Keratinocyte (primary cell): ENCODE results near the gene ZBTB7A. TPM values are rescaled to one million over a fixed set of nuclear protein-coding genes. Genes with fewer than 3 reads are reported as not detected.

ENCODE experiments used
- DNase-seq: peaks from one replicate; pipeline ENCODE4 v3.0.0-alpha.2; 2011; ENCODE audit warnings: low read depth, missing footprints, low spot score
- FAIRE-seq: peaks from 2 replicates; lab custom pipeline; 2011; peaks lifted over from hg19 to GRCh38; lab: Jason Lieb, UNC
- H2AFZ ChIP-seq: 2 replicates; pipeline ENCODE4 v1.6.0; 2012; ENCODE audit warnings: low read length, control low read depth, inconsistent platforms; ENCODE audit not compliant: control insufficient read depth
- H3K27ac ChIP-seq: 2 replicates; pipeline ENCODE4 v1.5.1; 2011; ENCODE audit warnings: low read length; ENCODE audit not compliant: control insufficient read depth, insufficient read depth
- H3K27me3 ChIP-seq: 3 replicates; pipeline ENCODE4 v1.6.0; 2011; ENCODE audit warnings: low read length; ENCODE audit not compliant: control insufficient read depth, insufficient read depth; ENCODE audit errors: extremely low read depth
- H3K36me3 ChIP-seq, 2 experiments: 2 replicates in 1 of 2; 3 replicates in 1 of 2; pipeline ENCODE4 v1.5.1; 2011; ENCODE audit warnings: low read length in 2 of 2, mild to moderate bottlenecking in 1 of 2; ENCODE audit not compliant: control insufficient read depth in 2 of 2, insufficient read depth in 2 of 2; ENCODE audit errors: extremely low read depth in 1 of 2
- H3K4me1 ChIP-seq: 3 replicates; pipeline ENCODE4 v1.5.1; 2011; ENCODE audit warnings: low read length; ENCODE audit not compliant: control insufficient read depth, insufficient read depth; ENCODE audit errors: extremely low read depth
- H3K4me2 ChIP-seq: 3 replicates; pipeline ENCODE4 v1.6.0; 2011; ENCODE audit warnings: low read depth, low read length; ENCODE audit not compliant: control insufficient read depth, insufficient read depth; ENCODE audit errors: extremely low read depth
- H3K4me3 ChIP-seq, 3 experiments: fragments of 200-600 bp in 1 of 3; sonication (generic) in 1 of 3; 2 replicates in 2 of 3; 3 replicates in 1 of 3; pipeline ENCODE4 v1.5.1; 2011 to 2016; ENCODE audit warnings: low read length in 3 of 3, mild to moderate bottlenecking in 3 of 3, control low read depth in 2 of 3, inconsistent platforms in 1 of 3, low read depth in 1 of 3, mixed read lengths in 1 of 3, mixed run types in 1 of 3, moderate library complexity in 1 of 3; ENCODE audit not compliant: control insufficient read depth in 2 of 3, insufficient read depth in 2 of 3; ENCODE audit errors: extremely low read depth in 1 of 3
- H3K79me2 ChIP-seq: 2 replicates; pipeline ENCODE4 v1.6.0; 2012; ENCODE audit warnings: low read length; ENCODE audit not compliant: control insufficient read depth, insufficient read depth
- H3K9ac ChIP-seq: 3 replicates; pipeline ENCODE4 v1.6.0; 2011; ENCODE audit warnings: low read length; ENCODE audit not compliant: control insufficient read depth, insufficient read depth; ENCODE audit errors: extremely low read depth
- H3K9me1 ChIP-seq: 3 replicates; pipeline ENCODE4 v1.6.0; 2011; ENCODE audit warnings: low read length; ENCODE audit not compliant: control insufficient read depth, insufficient read depth; ENCODE audit errors: extremely low read depth
- H3K9me3 ChIP-seq: 2 replicates; pipeline ENCODE4 v1.5.1; 2012; ENCODE audit warnings: low read depth, low read length; ENCODE audit not compliant: control insufficient read depth
- H4K20me1 ChIP-seq: 3 replicates; pipeline ENCODE4 v1.6.0; 2011; ENCODE audit warnings: low read length; ENCODE audit not compliant: control insufficient read depth, insufficient read depth; ENCODE audit errors: extremely low read depth
- CTCF ChIP-seq, 3 experiments: IDR thresholded peaks in 1 of 3; conservative IDR thresholded peaks in 1 of 3; optimal IDR thresholded peaks in 1 of 3; 2 replicates in 2 of 3; 3 replicates in 1 of 3; pipeline versions ENCODE3 to v1.5.1; 2011; ENCODE audit warnings: low read length in 3 of 3, mild to moderate bottlenecking in 3 of 3, moderate library complexity in 2 of 3, control low read depth in 1 of 3, inconsistent platforms in 1 of 3; ENCODE audit not compliant: insufficient read depth in 2 of 3; ENCODE audit errors: extremely low read depth in 1 of 3
- EZH2 ChIP-seq: IDR thresholded peaks from one replicate; pipeline ENCODE4 v1.6.1; 2012; ENCODE audit warnings: inconsistent platforms, mild to moderate bottlenecking, low read length, moderate library complexity
- dilution Hi-C: fragments of 300-500 bp; cut with MboI; formaldehyde crosslinking; loops from one replicate; pipeline ENCODE4 v1.7.0; 2020; ENCODE audit warnings: low sequenced_read_pairs; ENCODE audit not compliant: extremely low pct_ligation_motif_present
- polyA plus RNA-seq, 5 experiments: library from polyadenylated mRNA; depleted of rRNA in 3 of 5; stranded (reverse) in 3 of 5; stranded (forward) in 1 of 5; unstranded in 1 of 5; fragments of >200 nt; gene quantifications; 1 replicate in 1 of 5; 2 replicates in 3 of 5; 3 replicates in 1 of 5; pipeline versions ENCODE4 v1.2.1 to v1.2.3, GENCODE V29; 2011 to 2012; ENCODE audit warnings: missing spikeins in 2 of 5, low read depth in 1 of 5, low replicate concordance in 1 of 5

Gene ZBTB7A
- polyA plus RNA-seq, 1 donor (not counting 4 experiments of a cell fraction or from before 2014, with no cell fraction given): 3.7 TPM

DNA sequence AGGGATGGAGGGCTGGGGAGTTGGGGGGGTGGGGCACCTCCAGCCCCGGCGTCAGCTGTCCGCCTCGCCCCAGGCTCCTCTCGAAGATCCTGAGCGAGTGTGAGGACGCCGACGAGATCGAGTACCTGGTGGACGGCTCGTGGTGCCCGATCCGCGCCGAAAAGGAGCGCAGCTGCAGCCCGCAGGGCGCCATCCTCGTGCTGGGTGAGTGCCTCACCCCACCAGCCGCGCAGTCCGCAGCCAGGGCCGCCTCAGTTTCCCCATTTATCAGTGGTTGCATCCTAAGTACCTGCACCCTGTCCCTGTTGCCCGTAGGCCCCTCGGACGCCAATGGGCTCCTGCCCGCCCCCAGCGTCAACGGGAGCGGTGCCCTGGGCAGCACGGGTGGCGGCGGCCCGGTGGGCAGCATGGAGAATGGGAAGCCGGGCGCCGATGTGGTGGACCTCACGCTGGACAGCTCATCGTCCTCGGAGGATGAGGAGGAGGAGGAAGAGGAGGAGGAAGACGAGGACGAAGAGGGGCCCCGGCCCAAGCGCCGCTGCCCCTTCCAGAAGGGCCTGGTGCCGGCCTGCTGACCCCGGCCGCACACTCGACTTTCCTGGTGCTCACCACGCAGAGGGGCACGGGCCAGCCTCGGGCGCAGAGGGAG is 29.3 kb downstream of the ZBTB7A start:
- no peak for TF ChIP-seq CTCF (optimal IDR thresholded peaks at IDR 0.05 in 1 of 3, IDR thresholded peaks at IDR 0.05 in 1 of 3, conservative IDR thresholded peaks at IDR 0.05 in 1 of 3; ENCODE audit: extremely low read depth in 1 of 3, insufficient read depth in 2 of 3, low read length in 3 of 3)
- TF ChIP-seq EZH2: no peak
- no peak for FAIRE-seq

GRCh38 chr19:4036576-4037300 is 30.0 kb downstream of the ZBTB7A start:
- no peak overlapping the region for H3K4me2 ChIP-seq
- no peaks in the 10 kb centered on the region for H3K27me3 ChIP-seq
- no peaks in the 10 kb centered on the region for H3K79me2 ChIP-seq
- FAIRE-seq: peak; percentile 88
- H2AFZ ChIP-seq: no peak overlapping the region
- H3K9ac ChIP-seq: no peak overlapping the region
- TF ChIP-seq EZH2: no peak
- no peak for TF ChIP-seq CTCF (optimal IDR thresholded peaks at IDR 0.05 in 1 of 3, IDR thresholded peaks at IDR 0.05 in 1 of 3, conservative IDR thresholded peaks at IDR 0.05 in 1 of 3; ENCODE audit: extremely low read depth in 1 of 3, insufficient read depth in 2 of 3, low read length in 3 of 3)
- no peaks in the 10 kb centered on the region for H4K20me1 ChIP-seq
- dilution Hi-C loops: no loop called here
- H3K9me3 ChIP-seq: peaks cover 3% of the 10 kb centered on the region
- DNase-seq: no peak
- no peak overlapping the region for H3K4me3 ChIP-seq
- no peaks in the 10 kb centered on the region for H3K4me1 ChIP-seq
- H3K9me1 ChIP-seq: no peaks in the 10 kb centered on the region
- H3K27ac ChIP-seq: no peak overlapping the region
- H3K36me3 ChIP-seq: peaks cover 12 to 18% of the 10 kb centered on the region in 2 experiments

More for the DNA sequence above, 29.3 kb downstream of the ZBTB7A start:
- dilution Hi-C loops: no loop called here
- no peak for DNase-seq
- H3K9ac ChIP-seq: no peak overlapping the region
- H3K36me3 ChIP-seq: peaks cover 12 to 18% of the 10 kb centered on the region in 2 experiments
- no peaks in the 10 kb centered on the region for H3K27me3 ChIP-seq
- no peak overlapping the region for H2AFZ ChIP-seq
- H3K27ac ChIP-seq: no peak overlapping the region
- no peak overlapping the region for H3K4me3 ChIP-seq
- H3K4me1 ChIP-seq: no peaks in the 10 kb centered on the region
- no peaks in the 10 kb centered on the region for H3K9me1 ChIP-seq
- H3K9me3 ChIP-seq: peaks cover 3% of the 10 kb centered on the region
- peaks cover 1% of the 10 kb centered on the region for H4K20me1 ChIP-seq
- no peaks in the 10 kb centered on the region for H3K79me2 ChIP-seq
- H3K4me2 ChIP-seq: no peak overlapping the region
